Esophagus squamous epithelium (tissue), 5 donors: Measurements from ENCODE around the gene ANO4. TPM values are rescaled to one million over a fixed set of nuclear protein-coding genes. Genes with fewer than 3 reads are reported as not detected.

ENCODE experiments used
- DNase-seq: peaks from one replicate; lab custom pipeline; 2025; lab: John Stamatoyannopoulos, UW
- H3K27ac ChIP-seq, 4 donors: fragments of 200-600 bp; sonication (generic); one replicate each; pipeline ENCODE4 v1.5.1; 2016 to 2019; ENCODE audit warnings: mild to moderate bottlenecking in 1 of 4
- H3K27me3 ChIP-seq, 4 donors: fragments of 200-600 bp; sonication (generic); 1 replicate in 3 of 4; 2 replicates in 1 of 4; pipeline versions ENCODE4 v1.5.1 to v1.6.0; 2017 to 2021; ENCODE audit warnings: antibody characterized with exemption in 1 of 4
- H3K36me3 ChIP-seq, 3 donors: fragments of 200-600 bp; sonication (generic); one replicate each; pipeline ENCODE4 v1.5.1; 2016 to 2019
- H3K4me1 ChIP-seq, 3 donors: fragments of 200-600 bp; sonication (generic); one replicate each; pipeline ENCODE4 v1.5.1; 2017 to 2019
- H3K4me3 ChIP-seq, 4 donors: fragments of 200-600 bp; sonication (generic); 1 replicate in 3 of 4; 2 replicates in 1 of 4; pipeline ENCODE4 v1.5.1; 2016 to 2019; ENCODE audit warnings: mild to moderate bottlenecking in 2 of 4, moderate library complexity in 1 of 4
- H3K9me3 ChIP-seq, 3 donors: fragments of 200-600 bp; sonication (generic); one replicate each; pipeline ENCODE4 v1.5.1; 2016 to 2019
- POLR2A ChIP-seq, 4 donors: fragments of 450-650 bp; IDR thresholded peaks; one replicate each; pipeline ENCODE4 v1.6.1; 2017; ENCODE audit warnings: antibody characterized with exemption in 4 of 4, mild to moderate bottlenecking in 4 of 4, moderate library complexity in 3 of 4
- WGBS, 2 donors: methylation state at CpG; one replicate each; pipeline ENCODE4 v1.1.5; 2018; 5-methylcytosine and 5-hydroxymethylcytosine counted together
- intact Hi-C: fragments of 100-400 bp; cut with DNase I; formaldehyde crosslinking; loops from one replicate; pipeline ENCODE4 v1.15.0; 2022
- total RNA-seq, 4 donors: library from RNA; depleted of rRNA; stranded (reverse); fragments of >200 nt; gene quantifications; one replicate each; pipeline ENCODE4 v1.1.0, GENCODE V29; 2016
- TF ChIP-seq, protein P1 (sequence below), 6 experiments: fragments of 450-650 bp in 4 of 6; fragments of 200-600 bp in 2 of 6; sonication (generic) in 2 of 6; IDR thresholded peaks; one replicate each; pipeline ENCODE4 v1.5.1; 2016 to 2019; ENCODE audit warnings: antibody characterized with exemption in 6 of 6, mild to moderate bottlenecking in 4 of 6, moderate library complexity in 4 of 6
- donor health status: DM: yes; HTN: yes; CAD: no.

ANO4 gene
- total RNA-seq, 4 donors from 2014 or later, result 0.09 TPM; not detected in 3

DNA sequence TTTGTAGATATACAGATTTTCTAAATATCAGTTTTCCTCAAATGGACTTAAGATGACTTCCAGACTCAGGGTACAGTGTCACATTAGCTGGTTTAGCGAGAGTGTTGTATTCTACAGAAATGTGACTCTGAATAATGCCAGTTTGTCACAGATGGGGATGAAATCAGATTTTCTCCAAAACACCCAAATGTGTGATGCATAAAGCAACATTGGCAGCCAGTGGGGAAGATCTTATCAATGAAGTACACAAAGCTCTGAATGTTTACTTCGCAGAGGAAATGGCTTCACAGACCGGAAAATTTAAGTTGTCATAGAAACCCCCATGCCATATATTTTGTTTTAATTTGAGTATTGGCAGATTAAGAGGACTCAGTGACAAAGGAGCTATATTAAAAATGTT is 29.9 kb downstream of the ANO4 start:
- no peaks in the 10 kb centered on the region for H3K4me1 ChIP-seq
- H3K9me3 ChIP-seq, result no peaks in the 10 kb centered on the region
- TF ChIP-seq, protein P1, sequence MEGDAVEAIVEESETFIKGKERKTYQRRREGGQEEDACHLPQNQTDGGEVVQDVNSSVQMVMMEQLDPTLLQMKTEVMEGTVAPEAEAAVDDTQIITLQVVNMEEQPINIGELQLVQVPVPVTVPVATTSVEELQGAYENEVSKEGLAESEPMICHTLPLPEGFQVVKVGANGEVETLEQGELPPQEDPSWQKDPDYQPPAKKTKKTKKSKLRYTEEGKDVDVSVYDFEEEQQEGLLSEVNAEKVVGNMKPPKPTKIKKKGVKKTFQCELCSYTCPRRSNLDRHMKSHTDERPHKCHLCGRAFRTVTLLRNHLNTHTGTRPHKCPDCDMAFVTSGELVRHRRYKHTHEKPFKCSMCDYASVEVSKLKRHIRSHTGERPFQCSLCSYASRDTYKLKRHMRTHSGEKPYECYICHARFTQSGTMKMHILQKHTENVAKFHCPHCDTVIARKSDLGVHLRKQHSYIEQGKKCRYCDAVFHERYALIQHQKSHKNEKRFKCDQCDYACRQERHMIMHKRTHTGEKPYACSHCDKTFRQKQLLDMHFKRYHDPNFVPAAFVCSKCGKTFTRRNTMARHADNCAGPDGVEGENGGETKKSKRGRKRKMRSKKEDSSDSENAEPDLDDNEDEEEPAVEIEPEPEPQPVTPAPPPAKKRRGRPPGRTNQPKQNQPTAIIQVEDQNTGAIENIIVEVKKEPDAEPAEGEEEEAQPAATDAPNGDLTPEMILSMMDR (IDR thresholded peaks at IDR 0.05), result no peak
- no peak for TF ChIP-seq POLR2A (IDR thresholded peaks at IDR 0.05)
- DNase-seq, result no peak
- H3K27me3 ChIP-seq, result no peaks in the 10 kb centered on the region
- no peak overlapping the region for H3K27ac ChIP-seq
- no peak overlapping the region for H3K4me3 ChIP-seq
- WGBS, 2 donors, result 47 to 70% methylated on average over 3 of the region's 3 CpGs
- intact Hi-C loops, result no loop called here
- no peaks in the 10 kb centered on the region for H3K36me3 ChIP-seq

DNA sequence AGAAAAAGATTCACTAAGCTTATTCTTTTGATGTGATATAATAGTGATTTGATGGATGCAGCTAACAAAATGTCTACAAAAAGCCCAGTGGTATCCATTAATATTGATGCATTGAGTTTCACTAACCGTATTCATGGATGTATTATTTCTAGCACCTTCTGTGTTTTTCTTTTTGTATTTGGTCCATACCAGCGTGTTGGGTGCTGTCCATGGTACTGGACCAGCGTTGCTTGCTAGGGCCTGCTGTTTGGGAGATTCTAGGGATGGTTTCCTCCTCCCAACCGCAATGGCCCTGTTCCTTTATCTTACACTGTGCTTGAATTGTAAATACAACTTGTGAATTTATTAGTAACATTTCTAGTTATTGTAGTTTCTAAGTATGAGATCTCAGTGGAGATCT is 31.7 kb downstream of the ANO4 start:
- Histone ChIP-seq H3K4me1 (no peaks in the 10 kb centered on the region), H3K9me3 (no peaks in the 10 kb centered on the region), H3K4me3 (no peak overlapping the region), H3K36me3 (no peaks in the 10 kb centered on the region), H3K27me3 (no peaks in the 10 kb centered on the region), H3K27ac (no peak overlapping the region)
- TF ChIP-seq, protein P1 (IDR thresholded peaks at IDR 0.05), result no peak
- no peak for TF ChIP-seq POLR2A (IDR thresholded peaks at IDR 0.05)
- WGBS, 2 donors, result 11 to 14% methylated on average over 4 of the region's 4 CpGs
- DNase-seq, result no peak
- intact Hi-C loops, result no loop called here

DNA sequence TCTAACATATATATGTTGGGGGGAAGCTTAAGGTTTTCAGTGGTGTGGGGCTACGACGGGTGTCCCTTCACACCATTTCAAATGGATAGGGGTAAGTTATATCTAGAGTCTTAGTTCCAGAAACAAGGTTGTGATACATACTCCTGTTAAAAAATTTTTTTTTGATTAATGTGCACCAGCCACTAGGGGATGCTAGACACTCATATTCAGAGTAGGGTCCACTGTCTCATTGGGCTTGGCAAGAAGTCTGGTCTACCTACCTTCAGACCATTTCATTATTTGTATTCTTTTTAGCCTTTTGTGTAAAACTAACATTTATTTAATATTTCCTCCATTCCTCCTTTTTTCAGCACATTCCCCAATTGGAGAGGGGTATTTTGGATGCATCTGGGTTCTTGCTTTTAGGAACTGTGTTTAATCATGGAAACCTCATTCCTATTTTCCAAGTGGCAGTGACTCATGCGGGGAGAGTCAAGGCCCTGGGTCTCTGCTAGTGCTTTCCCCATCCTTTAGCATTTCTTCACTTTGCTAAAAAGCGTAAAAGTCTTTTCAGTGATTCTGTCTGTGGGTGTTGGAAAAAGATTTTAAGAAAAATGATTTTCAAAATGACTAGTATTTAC is 33.4 kb downstream of the ANO4 start:
- WGBS, 2 donors, result 48 to 50% methylated on average over 4 of the region's 4 CpGs
- TF ChIP-seq, protein P1 (IDR thresholded peaks at IDR 0.05), result peak in 5 of 6 experiments; percentile 16 to 65 (median 37)
- no peak for TF ChIP-seq POLR2A (IDR thresholded peaks at IDR 0.05)
- Histone ChIP-seq H3K4me1 (no peaks in the 10 kb centered on the region), H3K27me3 (no peaks in the 10 kb centered on the region), H3K36me3 (no peaks in the 10 kb centered on the region), H3K9me3 (no peaks in the 10 kb centered on the region), H3K4me3 (no peak overlapping the region), H3K27ac (no peak overlapping the region)
- DNase-seq, result no peak
- intact Hi-C loops, result no loop called here

DNA sequence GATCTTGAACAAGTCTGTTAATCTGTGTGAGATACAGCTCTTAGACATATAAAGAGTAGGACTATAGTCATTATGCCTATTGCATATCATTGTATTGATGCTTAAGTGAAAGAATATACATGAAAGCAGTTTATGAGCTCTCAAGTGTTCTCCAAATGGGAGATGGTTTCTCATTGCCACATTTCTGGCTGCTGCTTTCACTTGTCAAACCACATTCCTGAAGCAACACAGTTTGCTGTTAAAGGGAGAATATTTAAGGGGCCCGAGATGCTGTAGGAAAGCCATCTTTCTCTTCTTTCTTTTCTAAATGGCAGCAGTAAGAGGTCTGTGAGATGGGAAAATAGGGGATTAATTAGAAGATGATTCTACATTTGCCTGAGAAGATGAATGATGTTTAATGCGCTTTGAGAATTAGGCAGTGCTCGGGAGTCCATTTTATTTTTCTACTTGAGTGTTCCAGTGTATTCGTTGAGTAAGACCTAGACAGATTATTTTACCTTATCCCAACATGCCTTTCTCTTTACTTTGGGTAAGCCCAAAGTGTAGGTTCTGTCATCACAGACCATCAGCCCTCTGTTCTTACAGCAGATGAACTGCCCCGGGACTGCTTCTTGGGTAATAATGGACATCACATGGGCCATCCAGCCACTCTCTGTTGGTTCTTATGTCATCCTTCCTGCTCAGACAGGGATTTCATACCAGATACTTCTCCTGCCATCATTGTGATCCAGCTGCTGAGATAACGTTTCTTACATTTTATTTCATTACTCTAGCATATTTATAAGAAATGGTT is 35.6 kb downstream of the ANO4 start:
- no peak overlapping the region for H3K27ac ChIP-seq
- WGBS, 2 donors, result 81 to 85% methylated on average over 6 of the region's 6 CpGs
- H3K36me3 ChIP-seq, result no peaks in the 10 kb centered on the region
- H3K27me3 ChIP-seq, result no peaks in the 10 kb centered on the region
- TF ChIP-seq, protein P1 (IDR thresholded peaks at IDR 0.05), result no peak
- TF ChIP-seq POLR2A (IDR thresholded peaks at IDR 0.05), result no peak
- DNase-seq, result no peak
- intact Hi-C loops, result no loop called here
- no peaks in the 10 kb centered on the region for H3K9me3 ChIP-seq
- H3K4me1 ChIP-seq, result no peaks in the 10 kb centered on the region
- no peak overlapping the region for H3K4me3 ChIP-seq

DNA sequence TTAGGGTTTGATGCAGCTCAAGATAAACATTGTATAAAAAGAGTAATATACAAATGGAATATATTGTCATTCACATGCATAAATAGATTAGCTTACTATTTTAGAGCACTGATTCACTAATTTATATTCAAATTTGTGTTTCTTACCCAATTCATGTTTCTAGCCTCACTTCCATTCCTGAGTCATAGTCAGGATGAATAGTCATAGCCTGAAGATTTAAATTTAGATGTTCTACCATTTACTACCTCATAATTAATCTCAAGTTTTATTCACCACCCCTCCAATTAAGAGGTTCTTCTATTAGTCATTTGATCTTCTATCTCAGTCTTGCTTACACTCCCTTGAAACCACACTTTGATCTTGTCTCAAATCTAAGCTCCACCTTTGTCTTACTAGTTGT is 38.7 kb downstream of the ANO4 start:
- Histone ChIP-seq H3K27ac (no peak overlapping the region), H3K4me1 (no peaks in the 10 kb centered on the region), H3K36me3 (no peaks in the 10 kb centered on the region), H3K9me3 (no peaks in the 10 kb centered on the region), H3K4me3 (no peak overlapping the region), H3K27me3 (no peaks in the 10 kb centered on the region)
- intact Hi-C loops, result no loop called here
- DNase-seq, result no peak
- no peak for TF ChIP-seq POLR2A (IDR thresholded peaks at IDR 0.05)
- TF ChIP-seq, protein P1 (IDR thresholded peaks at IDR 0.05), result no peak
